Caki2 (cell line): Measurements from ENCODE around the gene RASA1. TPM values are rescaled to one million over a fixed set of nuclear protein-coding genes. Genes with fewer than 3 reads are reported as not detected.
"Not testable (repeated sequence)": the region's sequence is repeated elsewhere in the genome, so short reads cannot be mapped to it uniquely, and the experiment has no call there.

Experiments
- DNase-seq: peaks from one replicate; pipeline ENCODE4 v3.0.0-alpha.2; 2015; ENCODE audit warnings: low read depth
- in situ Hi-C: cut with HindIII; loops from 2 replicates; pipeline ENCODE4 v1.10.0; 2016; ENCODE audit warnings: low sequenced_read_pairs, low pct_unique_long_range_greater_than_20kb, mixed read lengths
- total RNA-seq: library from RNA; depleted of rRNA; stranded (reverse); fragments of >200 nt; shearing (Covaris generic); gene quantifications from 2 replicates; pipeline ENCODE4 v1.2.3, GENCODE V29; 2014; ENCODE audit warnings: low replicate concordance; rRNA removed

RASA1 gene
- 2.5 and 9.6 TPM in 2 replicates for total RNA-seq

- DNase-seq: peak; percentile 91
- in situ Hi-C loops: no loop called here
Observed at GRCh38 chr5:87267574-87268125, at the start of gene RASA1. Gene RASA1, plus strand, starts transcription at chr5:87267883. Its CDS starts 569 bp downstream, at chr5:87268452.

- in situ Hi-C loops: no loop called here
- DNase-seq: no peak
Observed at GRCh38 chr5:87229780-87230179, 37.9 kb upstream of the RASA1 start.

- in situ Hi-C loops: no loop called here
- no peak for DNase-seq
Observed at GRCh38 chr5:87231037-87231808, 36.5 kb upstream of the RASA1 start.

- no peak for DNase-seq
- in situ Hi-C loops: no loop called here
Observed at GRCh38 chr5:87233143-87233542, 34.5 kb upstream of the RASA1 start.

- in situ Hi-C loops: no loop called here
Observed at GRCh38 chr5:87241555-87241954, 26.1 kb upstream of the RASA1 start.

GRCh38 chr5:87242242-87242641 lies 25.4 kb upstream of the RASA1 start:
- no peak for DNase-seq
- in situ Hi-C loops: no loop called here

More at GRCh38 chr5:87241555-87241954, 26.1 kb upstream of the RASA1 start:
- DNase-seq: no peak

DNA sequence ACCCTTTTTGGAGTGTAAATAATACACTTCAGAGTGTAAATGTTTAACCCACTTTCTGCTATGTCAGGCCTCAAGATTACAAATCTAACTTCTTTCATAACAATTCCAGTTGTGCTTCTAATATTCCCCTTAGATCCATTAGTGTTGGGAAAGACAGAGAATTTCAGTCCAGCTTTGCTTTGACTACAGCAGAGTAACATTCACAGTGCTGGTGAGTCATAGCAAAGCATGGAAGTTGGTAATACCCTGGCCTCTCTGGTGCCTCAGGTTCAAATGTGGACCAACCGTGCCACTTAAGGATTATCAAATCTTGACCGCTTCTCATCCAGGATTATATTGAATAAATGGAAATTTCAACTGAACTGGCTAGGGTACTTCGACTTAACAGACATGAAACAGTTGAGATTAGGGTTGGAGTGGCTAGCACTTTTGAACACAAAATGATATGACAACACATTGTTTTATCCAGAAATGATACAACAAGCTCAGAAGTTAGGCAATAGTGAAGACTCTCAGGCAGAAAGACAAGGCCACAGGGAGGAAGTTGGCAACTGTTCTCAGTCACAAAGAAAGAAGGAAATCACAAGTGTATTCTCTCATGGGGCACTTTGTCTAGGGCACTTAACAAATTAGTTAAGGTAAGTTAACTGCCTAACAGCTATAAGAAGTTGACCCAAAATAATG lies 24.4 kb upstream of the RASA1 start:
- in situ Hi-C loops: no loop called here
- no peak for DNase-seq

DNA sequence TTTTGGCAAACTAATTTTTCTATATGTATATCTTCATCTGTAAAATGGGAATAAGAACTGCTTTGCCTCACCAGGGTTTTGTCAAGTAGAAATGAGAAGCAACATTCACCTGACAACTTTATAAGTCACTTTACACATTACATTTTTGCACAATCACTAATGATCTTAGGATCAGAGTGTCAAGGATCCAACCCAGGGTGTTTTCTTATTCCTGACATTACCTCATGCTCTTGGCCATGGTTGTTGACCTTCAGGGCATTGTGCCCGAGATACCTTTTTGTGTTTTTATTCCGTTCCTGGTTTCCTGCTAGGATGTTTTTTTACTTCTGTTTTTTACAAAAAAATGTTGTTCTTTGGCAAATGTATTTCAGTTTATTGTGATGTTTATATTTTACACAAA lies 22.2 kb upstream of the RASA1 start:
- DNase-seq: no peak
- in situ Hi-C loops: no loop called here

DNA sequence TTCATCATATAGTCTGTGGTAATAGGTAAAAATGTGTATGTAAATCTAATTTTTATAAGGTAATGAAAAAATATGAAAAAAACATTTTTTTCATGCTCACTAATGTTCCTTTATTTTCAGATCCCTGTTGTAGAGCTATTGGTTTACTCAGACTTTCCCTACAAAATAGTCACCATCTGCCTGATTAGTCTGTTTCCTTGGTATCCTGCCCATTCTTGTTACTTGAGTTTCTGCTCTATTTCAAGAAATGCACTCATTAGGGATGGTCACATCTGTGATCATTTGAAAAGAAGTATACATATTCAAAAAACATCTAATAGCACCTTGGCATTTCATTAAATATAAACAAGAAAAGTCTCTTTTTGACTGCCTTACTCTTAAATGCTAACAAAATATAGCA lies 21.6 kb upstream of the RASA1 start:
- in situ Hi-C loops: no loop called here

DNA sequence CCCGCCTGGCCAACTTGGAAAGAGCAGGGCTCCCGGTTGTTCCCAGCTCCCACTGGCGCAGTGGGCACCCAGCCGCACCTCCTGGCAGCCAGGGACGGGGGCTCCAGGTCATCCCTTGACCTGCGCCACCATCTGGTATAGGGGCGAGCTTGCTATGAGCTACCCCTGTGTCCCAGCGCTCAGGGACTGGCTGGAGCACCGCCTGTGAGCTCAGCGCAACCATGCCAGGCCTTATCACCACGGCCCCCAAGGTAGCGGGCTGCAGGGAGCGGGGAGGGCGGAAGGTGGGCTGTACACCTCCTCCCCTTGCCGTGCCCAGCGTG lies 15.4 kb upstream of the RASA1 start:
- DNase-seq: no peak
- in situ Hi-C loops: no loop called here

More for the DNA sequence above, 21.6 kb upstream of the RASA1 start:
- no peak for DNase-seq

- no peak for DNase-seq
- in situ Hi-C loops: no loop called here
Observed at GRCh38 chr5:87254035-87254434, 13.6 kb upstream of the RASA1 start.

DNA sequence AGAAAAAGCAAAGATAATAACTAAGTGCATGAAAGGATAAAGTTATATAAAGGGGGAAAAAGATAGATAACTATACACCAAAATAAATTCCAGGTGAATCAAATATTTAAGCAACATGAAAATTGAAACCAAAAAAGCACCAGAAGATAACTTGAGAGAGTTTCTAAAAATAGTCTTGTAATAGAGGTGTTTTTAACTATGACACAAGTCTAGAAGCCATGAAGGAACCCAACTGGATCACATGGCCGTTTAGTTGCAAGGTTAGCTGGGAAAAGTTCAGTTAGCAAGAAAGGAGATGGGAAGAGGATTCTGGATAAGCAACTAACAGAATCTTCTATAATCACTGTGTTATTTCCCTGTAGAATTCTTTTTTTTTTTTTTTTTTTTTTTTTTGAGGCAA lies 9.2 kb upstream of the RASA1 start:
- in situ Hi-C loops: no loop called here
- DNase-seq: no peak

DNA sequence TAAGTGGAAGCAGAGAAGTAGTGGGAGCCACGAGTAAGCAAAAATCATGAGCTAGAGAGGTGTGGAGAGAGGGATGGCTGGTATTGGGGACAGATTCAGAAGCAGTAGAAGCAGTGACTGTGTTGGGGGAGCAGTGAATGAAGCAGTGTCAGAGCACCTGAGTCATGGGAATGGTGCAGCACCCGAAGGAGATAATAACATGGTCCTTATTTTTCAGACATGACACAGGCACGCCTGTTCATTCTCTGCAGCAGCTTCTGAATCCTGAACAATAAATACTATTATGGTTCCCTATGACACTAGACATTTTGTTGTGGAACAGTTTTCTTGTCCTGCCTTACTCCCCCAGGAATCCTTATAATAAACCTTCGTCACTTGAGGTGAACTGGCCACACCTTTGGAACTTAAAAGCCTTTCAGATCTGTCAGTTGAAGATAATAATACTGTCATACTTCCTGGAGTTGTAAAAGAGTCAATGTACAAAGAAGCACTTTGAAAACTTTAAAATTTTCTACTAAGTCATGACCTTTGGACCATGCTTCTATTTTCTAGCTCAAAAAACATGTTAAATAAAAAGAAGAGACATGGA lies 7.0 kb upstream of the RASA1 start:
- in situ Hi-C loops: no loop called here
- no peak for DNase-seq

DNA sequence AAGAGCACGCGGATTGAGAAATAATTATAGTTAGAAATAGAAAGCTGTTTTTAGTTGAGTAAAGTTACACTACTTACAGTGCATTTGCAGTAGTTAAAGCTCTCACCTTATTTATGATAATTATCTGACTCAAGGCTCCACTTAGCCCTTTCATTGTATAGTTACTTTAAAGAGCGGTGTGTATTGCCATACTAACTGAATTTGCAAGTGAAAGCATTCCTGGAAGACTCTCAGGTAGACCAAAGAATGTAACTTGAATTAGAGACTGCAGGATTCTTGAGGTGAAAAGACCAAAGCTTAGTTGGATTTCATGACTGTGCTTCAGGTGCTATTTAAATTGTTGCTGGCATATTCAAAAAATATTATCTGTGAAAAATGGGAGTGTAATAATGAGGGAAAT lies 4.2 kb upstream of the RASA1 start:
- no peak for DNase-seq
- in situ Hi-C loops: no loop called here

GRCh38 chr5:87266914-87267573 lies 639 bp upstream of the RASA1 start:
- in situ Hi-C loops: no loop called here
- peak; percentile 2 for DNase-seq

DNA sequence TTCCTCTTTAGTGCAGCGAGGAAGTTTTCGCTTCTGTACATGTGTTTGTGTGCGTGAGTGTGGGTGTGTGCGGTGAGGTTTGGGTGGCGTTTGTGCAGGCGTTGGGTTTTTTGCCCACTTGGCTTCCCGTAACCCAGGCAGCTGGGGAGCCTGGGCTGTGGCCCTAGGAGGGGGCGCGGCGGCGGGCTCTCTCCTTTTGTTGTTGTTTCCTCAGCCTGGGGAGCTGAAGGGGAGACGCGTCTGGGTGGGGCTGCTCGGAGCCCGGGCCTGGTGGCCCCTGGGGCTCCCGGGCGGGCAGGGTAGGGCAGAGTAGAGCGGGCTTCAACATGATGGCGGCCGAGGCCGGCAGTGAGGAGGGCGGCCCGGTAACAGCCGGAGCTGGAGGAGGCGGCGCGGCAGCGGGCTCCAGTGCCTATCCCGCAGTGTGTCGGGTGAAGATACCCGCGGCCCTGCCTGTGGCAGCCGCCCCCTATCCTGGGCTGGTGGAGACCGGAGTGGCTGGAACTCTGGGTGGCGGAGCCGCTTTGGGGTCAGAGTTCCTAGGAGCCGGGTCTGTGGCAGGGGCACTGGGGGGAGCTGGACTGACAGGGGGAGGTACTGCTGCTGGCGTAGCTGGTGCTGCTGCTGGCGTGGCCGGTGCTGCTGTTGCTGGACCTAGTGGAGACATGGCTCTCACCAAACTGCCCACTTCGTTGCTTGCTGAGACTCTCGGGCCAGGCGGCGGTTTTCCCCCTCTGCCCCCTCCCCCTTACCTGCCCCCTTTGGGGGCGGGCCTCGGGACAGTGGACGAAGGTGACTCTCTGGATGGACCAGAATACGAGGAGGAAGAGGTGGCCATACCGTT lies 665 bp downstream of the RASA1 start:
- in situ Hi-C loops: no loop called here
- DNase-seq: peak; percentile 77

DNA sequence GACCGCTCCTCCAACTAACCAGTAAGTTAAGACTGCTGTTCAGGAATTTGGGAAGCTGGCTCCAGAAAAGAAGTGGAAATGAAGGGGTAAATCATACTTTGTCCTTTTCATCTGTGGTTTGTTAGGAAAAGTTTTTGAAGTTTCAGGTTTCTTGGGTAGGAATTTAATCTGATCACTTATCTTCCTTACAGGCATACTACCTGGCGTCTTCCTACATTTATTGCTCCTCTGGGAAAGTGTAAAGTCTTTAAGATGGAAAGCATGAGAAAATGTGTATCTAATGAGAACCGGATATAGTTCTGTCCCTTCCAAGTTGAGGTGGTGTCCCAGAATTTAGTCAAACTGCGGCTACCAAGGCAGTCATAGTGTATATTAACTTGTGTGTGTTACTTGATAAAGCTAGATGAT lies 1.3 kb downstream of the RASA1 start:
- no peak for DNase-seq
- in situ Hi-C loops: no loop called here

DNA sequence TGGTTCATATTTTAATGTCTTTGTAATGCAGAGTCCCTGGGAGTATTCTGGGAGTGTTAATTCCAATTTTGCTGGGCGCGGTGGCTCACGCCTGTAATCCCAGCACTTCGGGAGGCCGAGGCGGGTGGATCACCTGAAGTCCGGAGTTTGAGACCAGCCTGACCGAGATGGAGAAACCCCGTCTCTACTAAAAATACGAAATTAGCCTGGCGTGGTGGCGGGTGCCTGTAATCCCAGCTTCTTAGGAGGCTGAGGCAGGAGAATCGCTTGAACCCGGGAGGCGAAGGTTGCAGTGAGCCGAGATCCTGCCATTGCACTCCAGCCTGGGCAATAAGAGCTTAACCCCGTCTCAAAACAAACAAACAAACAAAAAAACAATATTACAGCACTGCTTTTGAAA lies 3.2 kb downstream of the RASA1 start:
- DNase-seq, in situ Hi-C loops: not testable (repeated sequence)
